Left ventricle myocardium superior (tissue), 1 donor: ENCODE results near the gene METTL13. TPM values are rescaled to one million over a fixed set of nuclear protein-coding genes. Genes with fewer than 3 reads are reported as not detected.
A peak's percentile ranks its signal among the peaks of the same experiment; 100 is the strongest.
"Not testable (repeated sequence)": the region's sequence is repeated elsewhere in the genome, so short reads cannot be mapped to it uniquely, and the experiment has no call there.

Experiments
- ATAC-seq: fragments of 200-7000 bp; cut with Tn5 transposase; one replicate; pipeline ENCODE4 v1.9.1; 2020; ENCODE audit warnings: mild to moderate bottlenecking, moderate library complexity
- DNase-seq: peaks from one replicate; pipeline ENCODE4 v3.0.0-alpha.2; 2020
- intact Hi-C: fragments of 100-400 bp; cut with micrococcal nuclease; formaldehyde crosslinking; loops from one replicate; pipeline ENCODE4 v1.11.0; 2022
- total RNA-seq: library from RNA; stranded (reverse); fragmentation: NEBNext Ultra II Directional; extraction: Animal tissue kit (Norgen Biotek cat#: 25700); gene quantifications from one replicate; pipeline ENCODE4 v1.2.1, GENCODE V29; 2021
- donor health status: DM: no; HTN: yes; CAD: no; lungs with severe emphysema.

METTL13 gene
- total RNA-seq, 1 donor from 2014 or later, result 18.8 TPM

DNA sequence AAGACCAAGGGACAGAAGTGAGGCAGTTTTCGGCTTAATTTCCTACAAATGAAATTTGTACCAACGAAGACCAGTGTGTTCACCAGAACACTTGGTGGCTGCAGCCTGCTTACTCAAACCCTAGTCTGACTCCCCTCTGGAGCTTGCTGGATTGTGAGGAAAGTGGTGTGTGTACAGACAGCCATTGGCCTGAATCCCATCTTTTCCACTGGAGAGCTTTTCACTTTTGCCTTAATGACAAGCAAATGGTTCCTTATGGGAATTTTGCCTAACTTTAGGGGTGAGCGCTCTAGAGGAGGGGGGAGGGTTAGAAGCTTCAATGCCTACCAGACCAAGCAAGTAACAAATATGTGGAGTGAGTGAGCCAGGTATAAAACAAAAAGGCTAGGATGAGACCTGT lies 17.3 kb downstream of the METTL13 start:
- peak; percentile 34 for ATAC-seq
- intact Hi-C loops, result no loop called here
- DNase-seq, result no peak

DNA sequence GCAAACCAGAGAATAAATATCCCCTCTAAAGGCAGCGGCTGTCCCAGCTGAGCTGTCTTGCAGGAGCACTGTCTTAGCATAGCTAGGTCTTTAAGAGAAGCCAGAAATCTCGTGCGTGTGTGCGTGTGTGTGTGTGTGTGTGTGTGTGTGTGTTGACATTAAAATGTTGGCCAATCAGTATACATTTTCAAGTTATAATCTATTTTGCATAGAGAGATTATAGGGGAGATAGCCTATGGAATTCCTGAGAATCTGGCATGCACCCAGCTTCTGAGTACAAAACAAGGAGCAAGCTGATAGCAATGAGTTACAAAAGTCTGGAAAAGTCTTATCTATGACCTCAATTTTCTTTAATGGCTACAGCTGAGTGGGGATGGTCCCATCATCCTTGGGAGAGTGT lies 17.7 kb downstream of the METTL13 start:
- ATAC-seq, result peak; percentile 32
- intact Hi-C loops, result no loop called here
- DNase-seq, result no peak

DNA sequence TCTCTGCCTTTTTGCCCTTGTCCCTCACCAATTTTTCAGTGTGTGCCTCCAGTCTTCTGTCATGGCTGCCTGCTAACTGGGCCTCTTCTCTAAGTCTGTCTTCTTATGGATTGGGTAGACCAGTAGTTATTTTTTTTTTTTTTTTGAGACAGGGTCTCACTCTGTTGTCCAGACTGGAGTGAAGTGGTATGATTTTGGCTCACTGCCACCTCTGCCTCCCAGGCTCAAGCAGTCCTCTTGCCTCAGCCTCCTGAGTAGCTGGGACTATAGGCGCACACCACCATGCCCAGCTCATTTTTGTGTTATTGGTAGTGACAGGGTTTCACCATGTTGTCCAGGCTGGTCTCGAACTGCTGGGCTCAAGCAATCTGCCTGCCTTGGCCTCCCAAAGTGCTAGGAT lies 18.2 kb downstream of the METTL13 start:
- not testable (repeated sequence) for DNase-seq, ATAC-seq
- intact Hi-C loops, result loop anchor here (5.0 kb wide), 1 partner anchor 188 kb away; no protein-coding TSS in a partner anchor

DNA sequence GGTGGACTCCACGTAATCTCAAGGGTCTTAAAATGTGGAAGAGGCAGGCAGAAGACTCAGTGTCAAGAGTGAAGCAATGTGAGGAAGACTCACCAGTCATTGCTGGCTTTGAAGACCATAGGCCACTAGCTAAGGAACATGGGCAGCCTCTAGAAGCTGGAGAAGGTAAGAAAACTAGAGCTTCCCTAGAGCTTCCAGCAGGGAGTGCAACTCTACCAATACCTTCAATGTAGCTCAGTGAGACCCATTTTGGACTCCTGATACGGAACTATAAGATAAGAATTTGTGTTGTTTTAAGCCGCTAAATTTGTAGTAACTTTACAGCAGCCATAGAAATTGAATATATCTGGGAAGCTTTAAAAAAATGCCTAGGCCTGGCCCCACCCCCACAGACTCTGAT lies 18.9 kb downstream of the METTL13 start:
- DNase-seq, result no peak
- intact Hi-C loops, result loop anchor here (5.0 kb wide), 1 partner anchor 187 kb away; no protein-coding TSS in a partner anchor
- no peak for ATAC-seq

DNA sequence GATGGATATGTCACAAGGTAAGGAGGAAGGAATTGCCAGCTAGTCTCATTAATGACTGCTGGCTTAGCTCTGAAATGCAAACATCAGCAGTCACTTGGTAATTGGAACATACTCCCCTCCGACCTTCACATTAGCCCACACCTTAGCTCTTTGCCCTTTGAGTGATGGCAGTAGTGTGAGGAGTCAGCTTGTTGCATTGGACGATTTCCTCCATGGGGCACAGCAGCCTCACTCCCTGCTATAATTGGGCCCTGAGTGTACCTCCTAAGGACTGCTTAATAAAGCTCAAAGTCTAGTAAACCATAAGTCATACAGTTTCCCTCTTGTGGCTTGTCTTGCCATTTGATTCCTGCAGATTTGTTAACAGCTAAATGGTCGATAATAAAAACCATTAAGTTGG lies 19.4 kb downstream of the METTL13 start:
- ATAC-seq, result no peak

DNA sequence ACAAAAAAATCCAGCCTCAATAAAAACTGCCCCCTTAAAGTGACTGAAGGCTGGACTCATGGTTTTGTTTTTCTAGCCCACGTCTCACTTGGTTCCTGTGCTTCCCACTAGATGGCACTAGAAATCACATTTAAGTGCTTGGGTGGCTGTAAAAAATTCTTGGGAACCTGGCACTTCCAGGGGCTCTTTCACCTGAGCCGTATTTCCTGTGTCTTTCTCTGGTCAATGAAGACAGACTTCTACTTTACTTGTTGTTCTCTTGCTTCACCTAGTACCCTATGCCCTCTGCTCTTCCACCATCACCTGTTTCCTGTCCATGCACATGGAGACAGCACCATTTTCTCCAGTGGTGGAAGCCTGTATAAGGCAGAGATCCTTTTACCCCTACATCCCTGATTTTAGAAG lies 20.0 kb downstream of the METTL13 start:
- DNase-seq (no peak), ATAC-seq (peak; percentile 31)
- intact Hi-C loops, result loop anchor here (5.0 kb wide), 1 partner anchor 186 kb away; no protein-coding TSS in a partner anchor

More for the DNA sequence above, 19.4 kb downstream of the METTL13 start:
- intact Hi-C loops, result loop anchor here (5.0 kb wide), 1 partner anchor 186 kb away; no protein-coding TSS in a partner anchor
- no peak for DNase-seq

DNA sequence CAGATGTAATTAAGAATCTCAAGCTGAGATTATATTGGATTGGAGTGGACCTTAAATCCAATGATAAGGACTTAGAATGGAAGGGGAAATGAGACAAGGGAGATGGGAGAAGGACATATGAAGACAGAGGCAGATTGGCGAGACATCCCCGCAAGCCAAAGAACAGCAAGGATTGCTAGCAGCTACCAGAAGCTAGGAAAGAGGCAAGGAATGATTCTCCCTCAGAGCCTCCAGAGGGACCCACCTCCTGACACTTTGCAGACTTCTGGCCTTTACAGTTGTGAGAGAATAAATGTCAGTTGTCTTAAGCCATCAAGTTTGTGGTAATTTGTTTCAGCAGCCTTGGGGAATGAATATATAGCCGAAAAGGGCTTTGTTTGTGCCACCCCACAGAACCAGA lies 20.7 kb downstream of the METTL13 start:
- intact Hi-C loops, result loop anchor here (5.0 kb wide), 1 partner anchor 185 kb away; no protein-coding TSS in a partner anchor
- DNase-seq (no peak), ATAC-seq (no peak)

DNA sequence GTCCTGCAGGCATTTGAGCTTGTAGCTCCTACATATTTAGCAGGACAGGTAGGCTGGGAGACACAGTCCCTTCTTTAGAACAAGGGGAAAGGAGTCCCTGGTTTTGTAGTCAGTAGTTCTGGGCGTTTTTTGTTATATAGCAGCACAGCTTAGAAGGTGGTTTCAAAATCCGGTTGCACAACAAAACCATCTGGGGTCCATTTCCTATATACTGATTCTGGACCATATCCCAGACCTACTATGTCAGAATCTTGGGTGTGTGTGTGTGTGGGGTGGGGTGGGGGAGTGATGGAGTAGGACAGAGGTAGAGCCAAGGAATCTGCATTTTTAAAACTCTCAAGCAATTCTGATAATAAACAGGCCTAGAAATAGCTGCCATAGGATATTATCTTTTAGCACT lies 21.6 kb downstream of the METTL13 start:
- ATAC-seq (peak; percentile 60), DNase-seq (no peak)
- intact Hi-C loops, result loop anchor here (5.0 kb wide), 1 partner anchor 184 kb away; no protein-coding TSS in a partner anchor

DNA sequence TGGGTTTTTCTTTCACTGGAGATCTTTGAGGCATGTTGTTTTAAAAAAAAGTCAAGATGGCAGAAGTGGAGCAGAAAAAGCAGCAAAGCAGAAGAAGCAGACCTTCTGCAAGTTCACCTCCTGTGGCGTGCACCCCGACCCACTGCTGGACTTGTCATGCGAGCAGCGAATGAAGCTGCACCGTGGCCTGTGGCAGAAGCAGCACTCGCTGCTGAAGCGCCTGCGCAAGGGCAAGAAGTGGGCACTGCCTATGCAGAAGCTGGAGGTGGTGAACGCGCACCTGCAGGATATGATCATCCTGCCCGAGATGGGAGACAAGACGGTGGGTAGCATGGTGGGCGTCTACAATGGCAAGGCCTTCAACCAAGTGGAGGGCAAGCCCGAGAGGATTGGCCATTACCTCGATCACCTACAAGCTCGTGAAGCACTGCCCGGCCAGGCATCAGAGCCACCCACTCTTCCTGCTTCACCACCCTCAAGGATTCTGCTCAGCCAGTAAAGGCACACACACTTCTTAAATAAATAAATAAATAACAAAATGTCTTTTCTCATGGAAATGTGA lies 22.1 kb downstream of the METTL13 start:
- DNase-seq (no peak), ATAC-seq (no peak)
- intact Hi-C loops, result loop anchor here (5.0 kb wide), 1 partner anchor 184 kb away; no protein-coding TSS in a partner anchor

DNA sequence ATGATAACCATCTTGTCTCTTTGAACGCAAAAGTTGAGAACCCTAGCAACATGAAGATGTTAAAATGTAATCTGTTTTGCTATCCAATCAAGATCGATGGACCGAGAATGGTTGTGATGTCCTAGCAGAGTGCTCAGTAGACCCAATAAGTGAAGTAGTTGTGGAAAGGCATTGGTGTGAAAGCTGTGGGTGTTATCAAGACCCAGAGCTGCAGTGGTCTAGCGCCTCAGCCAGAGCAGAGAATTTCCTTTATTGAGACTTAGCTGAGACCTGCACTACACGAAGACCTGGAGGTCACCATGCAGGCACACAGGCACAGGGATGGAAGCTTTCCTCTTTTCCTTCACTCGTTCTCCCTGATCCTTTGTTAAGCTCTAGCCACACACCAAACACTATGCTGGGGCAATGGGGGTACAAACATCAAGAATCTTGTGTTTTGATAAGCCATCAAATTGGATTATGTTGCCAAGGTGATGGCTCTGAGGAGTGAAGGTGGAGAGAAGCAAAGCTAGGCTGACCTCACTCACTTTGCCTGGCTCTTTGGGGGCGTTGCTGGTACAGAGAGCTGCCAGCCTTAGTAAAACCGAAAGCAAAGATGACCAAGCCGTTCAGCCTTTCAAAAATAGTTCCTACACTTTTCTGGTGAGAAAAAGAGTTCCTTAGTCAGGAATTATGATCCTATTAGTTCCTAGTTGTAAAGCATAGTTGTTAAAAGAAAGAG lies 24.1 kb downstream of the METTL13 start:
- intact Hi-C loops, result no loop called here
- ATAC-seq (no peak), DNase-seq (no peak)

DNA sequence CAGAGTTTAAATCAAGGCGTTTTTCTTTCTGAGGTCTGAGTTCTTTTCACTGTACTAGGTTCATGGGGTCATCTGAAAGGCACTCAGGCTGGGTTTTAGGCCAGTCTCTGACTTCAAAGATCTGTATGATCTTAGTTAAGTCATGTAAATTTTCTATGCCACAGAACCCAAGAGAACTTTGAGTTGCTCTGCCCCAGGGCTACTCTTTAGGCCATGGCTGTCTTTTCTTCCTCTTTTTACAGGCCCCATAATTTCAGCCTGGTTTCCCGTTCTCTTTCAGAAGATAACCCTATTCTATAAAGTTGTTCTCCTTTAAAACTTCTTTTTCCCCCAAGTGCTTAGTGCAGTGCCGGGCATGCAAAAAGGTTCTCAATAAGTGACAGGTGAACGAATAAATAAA lies 26.1 kb downstream of the METTL13 start:
- intact Hi-C loops, result no loop called here
- DNase-seq (no peak), ATAC-seq (no peak)

DNA sequence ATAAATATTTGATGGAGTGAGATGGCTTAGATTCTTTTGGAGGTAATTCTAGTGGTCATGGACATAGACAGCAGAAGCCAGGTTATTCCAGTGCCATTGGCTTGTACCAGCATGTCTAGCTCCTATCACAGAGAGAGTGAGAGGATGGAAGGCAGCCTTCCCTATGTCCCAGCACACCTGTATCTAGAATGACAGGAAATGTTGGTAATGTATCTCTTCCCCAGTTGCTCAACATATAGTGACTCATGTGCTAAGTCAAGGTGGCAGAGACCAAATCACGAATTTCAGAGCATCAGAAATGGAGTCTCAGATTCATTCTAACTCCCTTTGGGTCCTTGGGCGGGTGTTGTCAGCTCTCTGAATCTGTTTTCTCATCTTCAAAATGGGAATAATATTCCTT lies 28.4 kb downstream of the METTL13 start:
- ATAC-seq, result no peak
- intact Hi-C loops, result no loop called here

DNA sequence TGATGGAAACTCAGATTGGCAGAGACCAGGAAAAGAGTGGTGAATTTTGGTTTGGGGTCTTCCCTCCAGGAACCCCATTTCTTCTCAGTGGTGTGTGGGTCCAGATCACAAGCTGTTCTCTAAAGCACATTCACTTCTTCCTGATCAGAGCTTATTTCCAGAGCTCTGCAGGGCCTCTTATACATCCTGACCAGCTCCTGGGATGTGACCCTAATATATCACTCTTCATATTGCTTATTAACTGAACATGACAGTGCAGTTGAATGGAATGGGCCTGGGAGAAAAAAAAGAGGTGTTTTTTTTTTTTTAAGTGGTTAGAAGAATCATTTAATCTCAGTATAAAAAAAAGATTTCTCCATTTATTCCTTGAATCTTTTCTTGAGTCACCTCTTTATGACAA lies 30.2 kb downstream of the METTL13 start:
- intact Hi-C loops, result no loop called here
- ATAC-seq, result no peak

More for the DNA sequence above, 28.4 kb downstream of the METTL13 start:
- no peak for DNase-seq

DNA sequence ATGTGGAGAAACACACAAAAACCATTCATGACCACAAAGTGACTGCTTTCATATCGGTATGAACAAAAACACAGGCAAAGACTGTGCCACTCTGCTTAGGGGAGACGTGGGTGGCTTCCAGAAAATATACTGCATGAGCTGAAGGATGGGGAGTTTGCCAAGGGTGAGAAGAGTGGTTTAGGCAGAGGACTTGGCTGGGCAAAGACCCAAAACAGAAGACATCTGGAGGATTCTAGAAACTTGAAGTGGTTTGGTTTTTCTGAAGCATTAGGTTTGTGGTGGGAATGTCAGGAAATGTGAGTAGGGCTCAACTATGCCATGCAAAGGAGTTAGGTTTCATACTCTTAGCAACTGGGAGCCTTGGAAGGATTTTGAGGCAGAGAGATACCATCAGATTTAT lies 33.2 kb downstream of the METTL13 start:
- ATAC-seq, result no peak
- DNase-seq, result no peak
- intact Hi-C loops, result no loop called here

More for the DNA sequence above, 30.2 kb downstream of the METTL13 start:
- no peak for DNase-seq

DNA sequence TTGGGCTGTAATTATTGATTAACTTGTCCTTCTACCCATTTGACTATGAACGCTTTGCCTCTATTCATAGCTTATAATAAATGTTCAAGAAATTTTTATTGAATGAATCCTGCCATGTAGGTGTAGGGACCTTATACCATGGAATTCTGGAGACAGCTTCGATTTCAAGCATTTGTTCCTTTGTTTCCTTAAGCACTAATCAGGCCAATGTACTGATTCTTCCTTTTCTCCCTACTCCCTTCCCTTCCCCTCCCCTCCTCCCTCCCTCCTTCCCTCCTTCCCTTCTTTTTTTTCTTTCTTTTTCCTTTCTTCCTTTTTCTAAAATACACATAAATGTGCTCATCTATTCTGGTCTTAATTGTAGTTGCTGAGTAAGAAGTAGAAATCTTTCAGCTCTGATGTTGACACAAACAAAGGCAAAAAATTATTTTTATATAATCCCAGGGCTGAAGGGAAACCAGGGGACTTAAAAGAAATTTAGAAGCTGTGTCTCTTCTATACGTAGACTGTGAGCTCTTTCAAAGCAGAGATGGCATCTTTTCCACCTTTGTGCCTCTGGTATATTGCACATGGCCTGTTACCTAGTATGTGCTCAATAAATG lies 34.9 kb downstream of the METTL13 start:
- intact Hi-C loops, result no loop called here
- DNase-seq (no peak), ATAC-seq (no peak)

DNA sequence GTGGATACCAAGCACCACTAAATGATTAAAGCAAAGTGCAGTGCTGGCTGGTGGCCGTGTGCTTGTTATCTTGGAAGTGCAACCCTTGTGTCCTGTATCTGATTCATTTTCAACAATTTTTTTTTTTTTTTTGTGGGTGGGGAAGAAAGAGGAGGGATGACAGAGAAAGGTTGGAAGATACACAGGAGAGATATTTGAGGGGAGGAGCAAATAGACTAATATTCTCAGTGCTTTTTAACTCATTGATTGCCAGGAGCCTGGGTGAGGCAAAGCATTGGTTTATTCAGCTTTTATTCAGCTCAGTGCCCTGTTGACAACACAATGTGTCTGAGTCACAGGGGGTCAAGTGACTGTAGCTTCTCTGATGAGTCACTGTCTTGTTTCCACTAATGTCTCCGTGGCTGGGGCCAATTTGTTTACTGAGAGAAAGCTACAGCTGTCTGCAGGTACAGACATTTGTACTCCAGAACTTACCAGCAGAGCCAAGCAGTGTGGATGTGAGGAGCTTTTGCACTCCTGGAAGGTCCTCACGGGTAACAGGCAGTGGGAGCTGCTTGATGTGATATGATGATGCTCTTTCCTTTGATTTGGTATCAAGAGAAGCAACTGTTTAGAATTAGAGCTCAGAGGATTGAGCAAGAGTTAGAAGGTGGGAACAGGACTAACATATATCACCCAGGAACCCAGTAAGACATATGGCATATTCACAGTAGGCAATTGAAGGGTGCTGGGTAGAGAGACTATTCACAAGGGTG lies 36.2 kb downstream of the METTL13 start:
- no peak for DNase-seq
- ATAC-seq, result no peak
- intact Hi-C loops, result no loop called here

DNA sequence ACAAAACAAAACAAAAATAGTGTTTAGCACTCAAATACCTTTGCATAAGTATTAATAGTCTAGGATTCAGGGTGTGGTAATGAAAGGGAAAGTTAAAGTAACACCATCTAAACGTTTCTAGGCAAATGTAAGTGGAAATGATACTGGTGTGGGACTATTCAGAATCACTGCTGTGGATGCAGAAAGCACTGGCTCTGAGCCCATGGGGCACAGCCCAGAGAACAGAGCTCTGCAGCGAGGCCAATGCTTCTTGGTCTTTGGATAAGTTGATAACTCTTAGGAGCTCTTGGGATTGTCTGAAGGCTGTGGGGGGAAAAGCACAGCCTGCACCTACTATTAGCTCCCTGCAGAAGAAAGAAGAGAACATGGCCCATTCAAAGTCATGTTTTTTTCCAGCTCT lies 38.5 kb downstream of the METTL13 start:
- ATAC-seq (no peak), DNase-seq (no peak)
- intact Hi-C loops, result no loop called here

DNA sequence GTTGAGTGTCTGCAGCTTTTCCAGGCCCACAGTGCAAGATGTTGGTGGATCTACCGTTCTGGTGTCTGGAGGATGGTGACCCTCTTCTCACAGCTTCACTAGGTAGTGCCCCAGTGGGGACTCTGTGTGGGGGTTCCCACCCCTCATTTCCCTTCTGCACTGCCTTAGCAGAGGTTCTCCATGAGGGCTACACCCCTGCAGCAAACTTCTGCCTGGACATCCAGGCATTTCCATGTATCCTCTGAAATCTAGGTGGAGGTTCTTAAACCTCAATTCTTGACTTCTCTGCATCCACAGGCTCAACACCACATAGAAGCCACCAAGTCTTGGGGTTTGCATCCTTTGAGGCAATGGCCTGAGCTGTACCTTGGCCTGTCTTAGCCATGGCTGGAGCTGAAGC lies 45.5 kb downstream of the METTL13 start:
- no peak for DNase-seq
- ATAC-seq, result no peak
- intact Hi-C loops, result no loop called here

DNA sequence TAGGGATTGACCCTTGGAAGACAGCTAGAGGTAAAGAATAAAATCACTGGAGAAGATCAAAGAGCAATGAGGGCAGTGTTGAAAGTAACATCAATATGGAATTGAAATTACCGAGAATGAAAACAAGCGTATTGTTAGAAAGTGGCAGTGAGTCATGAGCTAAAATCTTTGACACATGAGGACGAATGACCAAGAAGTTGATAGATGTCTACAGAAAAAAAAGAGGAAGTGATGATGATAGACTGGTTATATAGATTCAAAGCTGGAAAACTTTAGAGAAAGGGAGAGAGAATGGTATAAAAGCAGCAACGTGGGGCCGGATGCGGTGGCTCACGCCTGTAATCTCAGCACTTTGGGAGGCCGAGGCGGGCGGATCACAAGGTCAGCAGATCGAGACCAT lies 47.3 kb downstream of the METTL13 start:
- ATAC-seq (no peak), DNase-seq (no peak)
- intact Hi-C loops, result no loop called here
